ENCODE measurements around the gene DEFB112.

GRCh38 chr6:50030777-50031562, 18.8 kb downstream of the DEFB112 start:
- peak; percentile 40; the same call in 1 of the 2 replicates for TF ChIP-seq CTCF (conservative IDR thresholded peaks at IDR 0.05; ENCODE audit: low read length)
- TF ChIP-seq EZH2phosphoT487 (IDR thresholded peaks at IDR 0.05; ENCODE audit: borderline replicate concordance, low read depth, low read length), result no peak
